CD4-positive, alpha-beta memory T cell (primary cell): Measurements from ENCODE around the gene LCAT. TPM values are rescaled to one million over a fixed set of nuclear protein-coding genes. Genes with fewer than 3 reads are reported as not detected.

Source experiments
- polyA plus RNA-seq, 2 donors: library from polyadenylated mRNA; unstranded; fragments of 300-500 nt; fragmentation: Illumina TruSeq; gene quantifications; one replicate each; pipeline ENCODE4 v1.2.3, GENCODE V29; 2021
- total RNA-seq, 2 experiments: library from RNA; stranded (reverse); gene quantifications; one replicate each; pipeline ENCODE4 v1.2.3, GENCODE V29; 2021

The LCAT gene
- total and polyA plus RNA-seq, 4 experiments from 2014 or later, result 1.9 to 20.3 (median 18.2) TPM; not detected in 1

Other genes with a start within 250 kb of the LCAT start
- 10 to 100 TPM; 18.0 to 19.8 TPM for gene GFOD2, start 224.8 kb downstream of the LCAT start, total RNA-seq
- 10 to 100 TPM; 10.8 to 19.2 TPM for gene GFOD2, start 224.8 kb downstream of the LCAT start, polyA plus RNA-seq
- gene RANBP10, start 137.6 kb downstream of the LCAT start, total RNA-seq, result 10 to 100 TPM; 25.6 to 27.8 TPM
- 10 to 100 TPM in 1 of 2 donors, 1 to 10 TPM in 1; 7.1 to 14.7 TPM for gene RANBP10, start 137.6 kb downstream of the LCAT start, polyA plus RNA-seq
- gene TSNAXIP1, start 137.2 kb downstream of the LCAT start, total RNA-seq, result under 1 TPM; 0.44 to 0.64 TPM
- gene TSNAXIP1, start 137.2 kb downstream of the LCAT start, polyA plus RNA-seq, result not detected
- gene THAP11, start 101.8 kb downstream of the LCAT start, total RNA-seq, result 10 to 100 TPM; 56.8 to 58.4 TPM
- gene THAP11, start 101.8 kb downstream of the LCAT start, polyA plus RNA-seq, result 100 to 1,000 TPM; 130 to 147 TPM
- gene NUTF2, start 97.2 kb downstream of the LCAT start, total RNA-seq, result 10 to 100 TPM; 41.2 to 45.9 TPM
- gene NUTF2, start 97.2 kb downstream of the LCAT start, polyA plus RNA-seq, result 100 to 1,000 TPM; 127 to 128 TPM
- 100 to 1,000 TPM; 103 to 107 TPM for gene CENPT, start 96.4 kb downstream of the LCAT start, total RNA-seq
- 10 to 100 TPM; 15.4 to 18.1 TPM for gene CENPT, start 96.4 kb downstream of the LCAT start, polyA plus RNA-seq
- 100 to 1,000 TPM; 141 to 144 TPM for gene EDC4, start 71.1 kb downstream of the LCAT start, total RNA-seq
- gene EDC4, start 71.1 kb downstream of the LCAT start, polyA plus RNA-seq, result 10 to 100 TPM; 18.5 to 37.3 TPM
- 1 to 10 TPM; 5.9 to 7.0 TPM for gene NRN1L, start 59.2 kb downstream of the LCAT start, total RNA-seq
- under 1 TPM; 0.81 to 0.96 TPM for gene NRN1L, start 59.2 kb downstream of the LCAT start, polyA plus RNA-seq
- gene PSKH1, start 50.9 kb downstream of the LCAT start, total RNA-seq, result 10 to 100 TPM; 22.3 to 25.1 TPM
- gene PSKH1, start 50.9 kb downstream of the LCAT start, polyA plus RNA-seq, result 10 to 100 TPM; 19.4 to 25.3 TPM
- 1 to 10 TPM; 5.1 to 8.6 TPM for gene CTRL, start 12.3 kb downstream of the LCAT start, total RNA-seq
- gene CTRL, start 12.3 kb downstream of the LCAT start, polyA plus RNA-seq, result 1 to 10 TPM in 1 of 2 donors, under 1 TPM in 1; 0.41 to 1.8 TPM
- gene PSMB10, start 7.3 kb downstream of the LCAT start, total RNA-seq, result 100 to 1,000 TPM; 147 to 152 TPM
- 100 to 1,000 TPM; 461 to 777 TPM for gene PSMB10, start 7.3 kb downstream of the LCAT start, polyA plus RNA-seq
- 10 to 100 TPM; 33.2 to 33.5 TPM for gene SLC12A4, start 24.5 kb upstream of the LCAT start, total RNA-seq
- gene SLC12A4, start 24.5 kb upstream of the LCAT start, polyA plus RNA-seq, result 1 to 10 TPM; 4.0 to 5.1 TPM
- 1 to 10 TPM in 1 of 2 experiments, under 1 TPM in 1; 0.91 to 1.2 TPM for gene DPEP3, start 36.4 kb upstream of the LCAT start, total RNA-seq
- gene DPEP3, start 36.4 kb upstream of the LCAT start, polyA plus RNA-seq, result not detected
- gene DPEP2, start 55.4 kb upstream of the LCAT start, total RNA-seq, result 100 to 1,000 TPM; 106 to 119 TPM
- gene DPEP2, start 55.4 kb upstream of the LCAT start, polyA plus RNA-seq, result 10 to 100 TPM; 46.9 to 58.8 TPM
- not detected for gene DPEP2NB, start 71.8 kb upstream of the LCAT start, total RNA-seq
- gene DPEP2NB, start 71.8 kb upstream of the LCAT start, polyA plus RNA-seq, result not detected
- 10 to 100 TPM; 16.1 to 17.0 TPM for gene DDX28, start 79.1 kb upstream of the LCAT start, total RNA-seq
- gene DDX28, start 79.1 kb upstream of the LCAT start, polyA plus RNA-seq, result 10 to 100 TPM; 36.0 to 55.8 TPM
- gene DUS2, start 79.2 kb upstream of the LCAT start, total RNA-seq, result 10 to 100 TPM; 13.8 to 14.6 TPM
- 10 to 100 TPM in 1 of 2 donors, 1 to 10 TPM in 1; 9.0 to 11.9 TPM for gene DUS2, start 79.2 kb upstream of the LCAT start, polyA plus RNA-seq
- gene NFATC3, start 141.2 kb upstream of the LCAT start, total RNA-seq, result 100 to 1,000 TPM; 127 to 134 TPM
- 10 to 100 TPM; 76.5 to 94.9 TPM for gene NFATC3, start 141.2 kb upstream of the LCAT start, polyA plus RNA-seq